Keratinocyte (primary cell): ENCODE data around the gene FAM120AOS. TPM values are rescaled to one million over a fixed set of nuclear protein-coding genes. Genes with fewer than 3 reads are reported as not detected.

Experiments used
- DNase-seq: peaks from one replicate; pipeline ENCODE4 v3.0.0-alpha.2; 2011; ENCODE audit warnings: low read depth, missing footprints, low spot score
- FAIRE-seq: peaks from 2 replicates; lab custom pipeline; 2011; peaks lifted over from hg19 to GRCh38; lab: Jason Lieb, UNC
- H2AFZ ChIP-seq: 2 replicates; pipeline ENCODE4 v1.6.0; 2012; ENCODE audit warnings: low read length, control low read depth, inconsistent platforms; ENCODE audit not compliant: control insufficient read depth
- H3K27ac ChIP-seq: 2 replicates; pipeline ENCODE4 v1.5.1; 2011; ENCODE audit warnings: low read length; ENCODE audit not compliant: control insufficient read depth, insufficient read depth
- H3K27me3 ChIP-seq: 3 replicates; pipeline ENCODE4 v1.6.0; 2011; ENCODE audit warnings: low read length; ENCODE audit not compliant: control insufficient read depth, insufficient read depth; ENCODE audit errors: extremely low read depth
- H3K36me3 ChIP-seq, 2 experiments: 2 replicates in 1 of 2; 3 replicates in 1 of 2; pipeline ENCODE4 v1.5.1; 2011; ENCODE audit warnings: low read length in 2 of 2, mild to moderate bottlenecking in 1 of 2; ENCODE audit not compliant: control insufficient read depth in 2 of 2, insufficient read depth in 2 of 2; ENCODE audit errors: extremely low read depth in 1 of 2
- H3K4me1 ChIP-seq: 3 replicates; pipeline ENCODE4 v1.5.1; 2011; ENCODE audit warnings: low read length; ENCODE audit not compliant: control insufficient read depth, insufficient read depth; ENCODE audit errors: extremely low read depth
- H3K4me2 ChIP-seq: 3 replicates; pipeline ENCODE4 v1.6.0; 2011; ENCODE audit warnings: low read depth, low read length; ENCODE audit not compliant: control insufficient read depth, insufficient read depth; ENCODE audit errors: extremely low read depth
- H3K4me3 ChIP-seq, 3 experiments: fragments of 200-600 bp in 1 of 3; sonication (generic) in 1 of 3; 2 replicates in 2 of 3; 3 replicates in 1 of 3; pipeline ENCODE4 v1.5.1; 2011 to 2016; ENCODE audit warnings: low read length in 3 of 3, mild to moderate bottlenecking in 3 of 3, control low read depth in 2 of 3, inconsistent platforms in 1 of 3, low read depth in 1 of 3, mixed read lengths in 1 of 3, mixed run types in 1 of 3, moderate library complexity in 1 of 3; ENCODE audit not compliant: control insufficient read depth in 2 of 3, insufficient read depth in 2 of 3; ENCODE audit errors: extremely low read depth in 1 of 3
- H3K79me2 ChIP-seq: 2 replicates; pipeline ENCODE4 v1.6.0; 2012; ENCODE audit warnings: low read length; ENCODE audit not compliant: control insufficient read depth, insufficient read depth
- H3K9ac ChIP-seq: 3 replicates; pipeline ENCODE4 v1.6.0; 2011; ENCODE audit warnings: low read length; ENCODE audit not compliant: control insufficient read depth, insufficient read depth; ENCODE audit errors: extremely low read depth
- H3K9me1 ChIP-seq: 3 replicates; pipeline ENCODE4 v1.6.0; 2011; ENCODE audit warnings: low read length; ENCODE audit not compliant: control insufficient read depth, insufficient read depth; ENCODE audit errors: extremely low read depth
- H3K9me3 ChIP-seq: 2 replicates; pipeline ENCODE4 v1.5.1; 2012; ENCODE audit warnings: low read depth, low read length; ENCODE audit not compliant: control insufficient read depth
- H4K20me1 ChIP-seq: 3 replicates; pipeline ENCODE4 v1.6.0; 2011; ENCODE audit warnings: low read length; ENCODE audit not compliant: control insufficient read depth, insufficient read depth; ENCODE audit errors: extremely low read depth
- EZH2 ChIP-seq: IDR thresholded peaks from one replicate; pipeline ENCODE4 v1.6.1; 2012; ENCODE audit warnings: inconsistent platforms, mild to moderate bottlenecking, low read length, moderate library complexity
- dilution Hi-C: fragments of 300-500 bp; cut with MboI; formaldehyde crosslinking; loops from one replicate; pipeline ENCODE4 v1.7.0; 2020; ENCODE audit warnings: low sequenced_read_pairs; ENCODE audit not compliant: extremely low pct_ligation_motif_present
- polyA plus RNA-seq, 5 experiments: library from polyadenylated mRNA; depleted of rRNA in 3 of 5; stranded (reverse) in 3 of 5; stranded (forward) in 1 of 5; unstranded in 1 of 5; fragments of >200 nt; gene quantifications; 1 replicate in 1 of 5; 2 replicates in 3 of 5; 3 replicates in 1 of 5; pipeline versions ENCODE4 v1.2.1 to v1.2.3, GENCODE V29; 2011 to 2012; ENCODE audit warnings: missing spikeins in 2 of 5, low read depth in 1 of 5, low replicate concordance in 1 of 5
- TF ChIP-seq, protein P1 (sequence below), 3 experiments: IDR thresholded peaks in 1 of 3; conservative IDR thresholded peaks in 1 of 3; optimal IDR thresholded peaks in 1 of 3; 2 replicates in 2 of 3; 3 replicates in 1 of 3; pipeline versions ENCODE3 to v1.5.1; 2011; ENCODE audit warnings: low read length in 3 of 3, mild to moderate bottlenecking in 3 of 3, moderate library complexity in 2 of 3, control low read depth in 1 of 3, inconsistent platforms in 1 of 3; ENCODE audit not compliant: insufficient read depth in 2 of 3; ENCODE audit errors: extremely low read depth in 1 of 3

FAM120AOS gene
- polyA plus RNA-seq, 1 donor (not counting 4 experiments of a cell fraction or from before 2014, with no cell fraction given), result 18.6 TPM

- Histone ChIP-seq H3K4me2 (no peak overlapping the region), H3K9me1 (no peaks in the 10 kb centered on the region), H3K4me1 (no peaks in the 10 kb centered on the region), H3K36me3 (no peaks in the 10 kb centered on the region), H3K27me3 (no peaks in the 10 kb centered on the region), H3K9me3 (no peaks in the 10 kb centered on the region), H2AFZ (no peak overlapping the region), H4K20me1 (no peaks in the 10 kb centered on the region), H3K9ac (no peak overlapping the region), H3K79me2 (no peaks in the 10 kb centered on the region), H3K27ac (no peak overlapping the region), H3K4me3 (no peak overlapping the region)
- FAIRE-seq (no peak), DNase-seq (no peak)
- TF ChIP-seq, protein P1, sequence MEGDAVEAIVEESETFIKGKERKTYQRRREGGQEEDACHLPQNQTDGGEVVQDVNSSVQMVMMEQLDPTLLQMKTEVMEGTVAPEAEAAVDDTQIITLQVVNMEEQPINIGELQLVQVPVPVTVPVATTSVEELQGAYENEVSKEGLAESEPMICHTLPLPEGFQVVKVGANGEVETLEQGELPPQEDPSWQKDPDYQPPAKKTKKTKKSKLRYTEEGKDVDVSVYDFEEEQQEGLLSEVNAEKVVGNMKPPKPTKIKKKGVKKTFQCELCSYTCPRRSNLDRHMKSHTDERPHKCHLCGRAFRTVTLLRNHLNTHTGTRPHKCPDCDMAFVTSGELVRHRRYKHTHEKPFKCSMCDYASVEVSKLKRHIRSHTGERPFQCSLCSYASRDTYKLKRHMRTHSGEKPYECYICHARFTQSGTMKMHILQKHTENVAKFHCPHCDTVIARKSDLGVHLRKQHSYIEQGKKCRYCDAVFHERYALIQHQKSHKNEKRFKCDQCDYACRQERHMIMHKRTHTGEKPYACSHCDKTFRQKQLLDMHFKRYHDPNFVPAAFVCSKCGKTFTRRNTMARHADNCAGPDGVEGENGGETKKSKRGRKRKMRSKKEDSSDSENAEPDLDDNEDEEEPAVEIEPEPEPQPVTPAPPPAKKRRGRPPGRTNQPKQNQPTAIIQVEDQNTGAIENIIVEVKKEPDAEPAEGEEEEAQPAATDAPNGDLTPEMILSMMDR (optimal IDR thresholded peaks at IDR 0.05 in 1 of 3, IDR thresholded peaks at IDR 0.05 in 1 of 3, conservative IDR thresholded peaks at IDR 0.05 in 1 of 3; ENCODE audit: extremely low read depth in 1 of 3, insufficient read depth in 2 of 3, low read length in 3 of 3), result no peak
- no peak for TF ChIP-seq EZH2
- dilution Hi-C loops, result no loop called here
Measured at GRCh38 chr9:93432964-93433363, 20.4 kb downstream of the FAM120AOS start.

- no peak for FAIRE-seq
- Histone ChIP-seq H3K27me3 (no peaks in the 10 kb centered on the region), H4K20me1 (no peaks in the 10 kb centered on the region)
Measured at GRCh38 chr9:93431539-93432105, 21.8 kb downstream of the FAM120AOS start.

More at GRCh38 chr9:93431539-93432105, 21.8 kb downstream of the FAM120AOS start:
- dilution Hi-C loops, result no loop called here
- Histone ChIP-seq H3K9me3 (no peaks in the 10 kb centered on the region), H3K4me3 (no peak overlapping the region), H3K9ac (no peak overlapping the region), H3K9me1 (no peaks in the 10 kb centered on the region), H2AFZ (no peak overlapping the region), H3K4me1 (no peaks in the 10 kb centered on the region), H3K36me3 (no peaks in the 10 kb centered on the region), H3K27ac (no peak overlapping the region), H3K79me2 (no peaks in the 10 kb centered on the region), H3K4me2 (no peak overlapping the region)
- TF ChIP-seq, protein P1 (optimal IDR thresholded peaks at IDR 0.05 in 1 of 3, IDR thresholded peaks at IDR 0.05 in 1 of 3, conservative IDR thresholded peaks at IDR 0.05 in 1 of 3; ENCODE audit: extremely low read depth in 1 of 3, insufficient read depth in 2 of 3, low read length in 3 of 3), result no peak
- no peak for TF ChIP-seq EZH2
- DNase-seq, result no peak
